ENCODE measurements around the gene SLC12A8.

The SLC12A8 gene

GRCh38 chr3:125207507-125207906 lies 5.0 kb downstream of the SLC12A8 start:
- Histone ChIP-seq H3K36me3 (replicated peaks) (no peaks in the 10 kb centered on the region), H3K27me3 (ENCODE audit: low read depth) (no peaks in the 10 kb centered on the region), H3K4me3 (no peak overlapping the region), H3K4me1 (no peaks in the 10 kb centered on the region), H3K9me3 (no peaks in the 10 kb centered on the region; the same call in 1 of the 2 replicates)
- in situ Hi-C loops (cut with MboI; ENCODE audit: low sequenced_read_pairs), result no loop called here
- DNase-seq (ENCODE audit: low spot score in 2 of 2), result no peak

GRCh38 chr3:125206934-125207333 lies 5.6 kb downstream of the SLC12A8 start:
- Histone ChIP-seq H3K4me3 (no peak overlapping the region), H3K9me3 (peaks cover 4% of the 10 kb centered on the region; the same call in 1 of the 2 replicates), H3K27me3 (ENCODE audit: low read depth) (no peaks in the 10 kb centered on the region), H3K4me1 (no peaks in the 10 kb centered on the region), H3K36me3 (replicated peaks) (no peaks in the 10 kb centered on the region)
- in situ Hi-C loops (cut with MboI; ENCODE audit: low sequenced_read_pairs), result no loop called here
- no peak for DNase-seq (ENCODE audit: low spot score in 2 of 2)

- no peaks in the 10 kb centered on the region for H3K4me1 ChIP-seq
- H3K27me3 ChIP-seq (ENCODE audit: low read depth), result no peaks in the 10 kb centered on the region
- in situ Hi-C loops (cut with MboI; ENCODE audit: low sequenced_read_pairs), result no loop called here
- no peak for DNase-seq (ENCODE audit: low spot score in 2 of 2)
- H3K4me3 ChIP-seq, result no peak overlapping the region
- no peaks in the 10 kb centered on the region for H3K36me3 ChIP-seq (replicated peaks)
- H3K9me3 ChIP-seq, result peaks cover 4% of the 10 kb centered on the region; the same call in 1 of the 2 replicates
Observed at GRCh38 chr3:125203731-125204130, 8.8 kb downstream of the SLC12A8 start.

GRCh38 chr3:125202197-125202596 lies 10.4 kb downstream of the SLC12A8 start:
- no peak for DNase-seq (ENCODE audit: low spot score in 2 of 2)
- no peak overlapping the region for H3K4me3 ChIP-seq
- H3K36me3 ChIP-seq (replicated peaks), result no peaks in the 10 kb centered on the region
- peaks cover 6% of the 10 kb centered on the region; the same call in 1 of the 2 replicates for H3K9me3 ChIP-seq
- H3K4me1 ChIP-seq, result no peaks in the 10 kb centered on the region
- in situ Hi-C loops (cut with MboI; ENCODE audit: low sequenced_read_pairs), result no loop called here
- H3K27me3 ChIP-seq (ENCODE audit: low read depth), result no peaks in the 10 kb centered on the region

- Histone ChIP-seq H3K27me3 (ENCODE audit: low read depth) (no peaks in the 10 kb centered on the region), H3K4me1 (no peaks in the 10 kb centered on the region), H3K4me3 (no peak overlapping the region), H3K9me3 (0 out of 2 replicates have a peak, but pooled peaks cover 6% of the 10 kb centered on the region), H3K36me3 (replicated peaks) (no peaks in the 10 kb centered on the region)
- no peak for DNase-seq (ENCODE audit: low spot score in 2 of 2)
- in situ Hi-C loops (cut with MboI; ENCODE audit: low sequenced_read_pairs), result no loop called here
Observed at GRCh38 chr3:125200731-125201139, 11.8 kb downstream of the SLC12A8 start.

GRCh38 chr3:125194849-125195601 lies 17.5 kb downstream of the SLC12A8 start:
- 0 out of 2 replicates have a peak, but pooled peaks cover 2% of the 10 kb centered on the region for H3K9me3 ChIP-seq
- in situ Hi-C loops (cut with MboI; ENCODE audit: low sequenced_read_pairs), result no loop called here
- no peaks in the 10 kb centered on the region for H3K4me1 ChIP-seq
- H3K4me3 ChIP-seq, result no peak overlapping the region
- no peaks in the 10 kb centered on the region for H3K36me3 ChIP-seq (replicated peaks)
- no peak for DNase-seq (ENCODE audit: low spot score in 2 of 2)
- no peaks in the 10 kb centered on the region for H3K27me3 ChIP-seq (ENCODE audit: low read depth)

- Histone ChIP-seq H3K9me3 (0 out of 2 replicates have a peak, but pooled peaks cover 2% of the 10 kb centered on the region), H3K4me3 (no peak overlapping the region), H3K4me1 (no peaks in the 10 kb centered on the region), H3K36me3 (replicated peaks) (no peaks in the 10 kb centered on the region), H3K27me3 (ENCODE audit: low read depth) (no peaks in the 10 kb centered on the region)
- in situ Hi-C loops (cut with MboI; ENCODE audit: low sequenced_read_pairs), result no loop called here
- DNase-seq (ENCODE audit: low spot score in 2 of 2), result no peak
Observed at GRCh38 chr3:125194061-125194848, 18.3 kb downstream of the SLC12A8 start.

GRCh38 chr3:125192190-125193035 lies 20.1 kb downstream of the SLC12A8 start:
- H3K36me3 ChIP-seq (replicated peaks), result no peaks in the 10 kb centered on the region
- no peak for DNase-seq (ENCODE audit: low spot score in 2 of 2)
- H3K9me3 ChIP-seq, result no peaks in the 10 kb centered on the region
- no peak overlapping the region for H3K4me3 ChIP-seq
- no peaks in the 10 kb centered on the region for H3K27me3 ChIP-seq (ENCODE audit: low read depth)
- no peaks in the 10 kb centered on the region for H3K4me1 ChIP-seq
- in situ Hi-C loops (cut with MboI; ENCODE audit: low sequenced_read_pairs), result no loop called here

GRCh38 chr3:125191730-125192129 lies 20.8 kb downstream of the SLC12A8 start:
- in situ Hi-C loops (cut with MboI; ENCODE audit: low sequenced_read_pairs), result no loop called here
- no peaks in the 10 kb centered on the region for H3K9me3 ChIP-seq
- H3K27me3 ChIP-seq (ENCODE audit: low read depth), result no peaks in the 10 kb centered on the region
- H3K4me3 ChIP-seq, result no peak overlapping the region
- DNase-seq (ENCODE audit: low spot score in 2 of 2), result no peak
- H3K4me1 ChIP-seq, result no peaks in the 10 kb centered on the region
- no peaks in the 10 kb centered on the region for H3K36me3 ChIP-seq (replicated peaks)

GRCh38 chr3:125191256-125191655 lies 21.3 kb downstream of the SLC12A8 start:
- Histone ChIP-seq H3K4me1 (no peaks in the 10 kb centered on the region), H3K36me3 (replicated peaks) (no peaks in the 10 kb centered on the region), H3K9me3 (no peaks in the 10 kb centered on the region), H3K27me3 (ENCODE audit: low read depth) (no peaks in the 10 kb centered on the region), H3K4me3 (no peak overlapping the region)
- no peak for DNase-seq (ENCODE audit: low spot score in 2 of 2)
- in situ Hi-C loops (cut with MboI; ENCODE audit: low sequenced_read_pairs), result no loop called here

GRCh38 chr3:125190786-125191185 lies 21.8 kb downstream of the SLC12A8 start:
- no peak for DNase-seq (ENCODE audit: low spot score in 2 of 2)
- no peaks in the 10 kb centered on the region for H3K27me3 ChIP-seq (ENCODE audit: low read depth)
- no peaks in the 10 kb centered on the region for H3K9me3 ChIP-seq
- no peaks in the 10 kb centered on the region for H3K36me3 ChIP-seq (replicated peaks)
- in situ Hi-C loops (cut with MboI; ENCODE audit: low sequenced_read_pairs), result no loop called here
- no peak overlapping the region for H3K4me3 ChIP-seq
- H3K4me1 ChIP-seq, result no peaks in the 10 kb centered on the region

- no peaks in the 10 kb centered on the region for H3K27me3 ChIP-seq (ENCODE audit: low read depth)
- H3K36me3 ChIP-seq (replicated peaks), result no peaks in the 10 kb centered on the region
- no peak for DNase-seq (ENCODE audit: low spot score in 2 of 2)
- 0 out of 2 replicates have a peak, but pooled peaks cover 2% of the 10 kb centered on the region for H3K4me1 ChIP-seq
- no peak overlapping the region for H3K4me3 ChIP-seq
- in situ Hi-C loops (cut with MboI; ENCODE audit: low sequenced_read_pairs), result no loop called here
- H3K9me3 ChIP-seq, result no peaks in the 10 kb centered on the region
Observed at GRCh38 chr3:125189378-125190165, 23.0 kb downstream of the SLC12A8 start.

- H3K9me3 ChIP-seq, result no peaks in the 10 kb centered on the region
- no peaks in the 10 kb centered on the region for H3K36me3 ChIP-seq (replicated peaks)
- in situ Hi-C loops (cut with MboI; ENCODE audit: low sequenced_read_pairs), result no loop called here
- no peak for DNase-seq (ENCODE audit: low spot score in 2 of 2)
- H3K4me1 ChIP-seq, result 0 out of 2 replicates have a peak, but pooled peaks cover 2% of the 10 kb centered on the region
- no peak overlapping the region for H3K4me3 ChIP-seq
- no peaks in the 10 kb centered on the region for H3K27me3 ChIP-seq (ENCODE audit: low read depth)
Observed at GRCh38 chr3:125188955-125189354, 23.6 kb downstream of the SLC12A8 start.
